C4-2B (cell line): ENCODE data around the gene ABHD2.

Source experiments
- H3K27ac ChIP-seq: fragments of 450-650 bp; 2 replicates; pipeline ENCODE4 v1.5.1; 2017
- CTCF ChIP-seq: fragments of 450-650 bp; conservative IDR thresholded peaks from 2 replicates; pipeline ENCODE4 v1.5.1; 2017; ENCODE audit warnings: mild to moderate bottlenecking
- ZFX ChIP-seq: fragments of 450-650 bp; IDR thresholded peaks from 2 replicates; pipeline ENCODE4 v1.6.1; 2017

ABHD2 gene

GRCh38 chr15:89164712-89165211, 76.5 kb downstream of the ABHD2 start:
- H3K27ac ChIP-seq: peak overlapping the region; percentile 79
- no peak for TF ChIP-seq CTCF
- no peak for TF ChIP-seq ZFX

GRCh38 chr15:89165677-89166076, 77.4 kb downstream of the ABHD2 start:
- no peak for TF ChIP-seq ZFX
- TF ChIP-seq CTCF: no peak
- no peak overlapping the region; the same call in 1 of the 2 replicates for H3K27ac ChIP-seq

- H3K27ac ChIP-seq: no peak overlapping the region
- TF ChIP-seq CTCF (no peak), ZFX (no peak)
Measured at GRCh38 chr15:89167267-89168176, 79.3 kb downstream of the ABHD2 start.

GRCh38 chr15:89168316-89168833, 80.1 kb downstream of the ABHD2 start:
- H3K27ac ChIP-seq: no peak overlapping the region

GRCh38 chr15:89170364-89170763, 82.1 kb downstream of the ABHD2 start:
- H3K27ac ChIP-seq: no peak overlapping the region
- TF ChIP-seq ZFX (no peak), CTCF (no peak)

More at GRCh38 chr15:89168316-89168833, 80.1 kb downstream of the ABHD2 start:
- TF ChIP-seq ZFX: no peak

GRCh38 chr15:89171136-89172072, 83.1 kb downstream of the ABHD2 start:
- TF ChIP-seq ZFX (no peak), CTCF (peak; percentile 84)
- no peak overlapping the region for H3K27ac ChIP-seq

- peak overlapping the region; percentile 48 for H3K27ac ChIP-seq
Measured at GRCh38 chr15:89172921-89173320, 84.7 kb downstream of the ABHD2 start.

More at GRCh38 chr15:89172921-89173320, 84.7 kb downstream of the ABHD2 start:
- TF ChIP-seq CTCF (no peak), ZFX (no peak)
